ENCODE data around the gene TDRD9.

TDRD9 gene

DNA sequence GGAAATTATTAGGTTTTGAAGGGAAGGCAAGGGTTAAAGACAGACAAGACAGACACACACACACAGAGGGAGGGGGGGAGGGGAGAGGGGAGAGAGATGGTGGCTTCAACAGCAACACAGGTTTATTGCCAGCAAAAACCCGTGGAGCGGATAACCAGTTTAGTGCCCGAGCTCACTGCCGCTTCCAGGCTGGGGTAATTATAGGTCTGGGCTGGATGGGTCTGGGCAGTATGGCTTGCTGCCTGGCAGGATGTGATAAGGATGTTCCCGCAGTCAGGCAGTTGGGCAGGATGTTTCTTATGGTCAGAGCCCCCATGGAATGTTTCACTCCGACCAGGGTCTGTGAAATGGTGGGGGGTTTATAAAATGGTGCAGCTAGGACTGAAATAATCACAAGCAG, 4.4 kb upstream of the TDRD9 start:
- TF ChIP-seq, protein P1, sequence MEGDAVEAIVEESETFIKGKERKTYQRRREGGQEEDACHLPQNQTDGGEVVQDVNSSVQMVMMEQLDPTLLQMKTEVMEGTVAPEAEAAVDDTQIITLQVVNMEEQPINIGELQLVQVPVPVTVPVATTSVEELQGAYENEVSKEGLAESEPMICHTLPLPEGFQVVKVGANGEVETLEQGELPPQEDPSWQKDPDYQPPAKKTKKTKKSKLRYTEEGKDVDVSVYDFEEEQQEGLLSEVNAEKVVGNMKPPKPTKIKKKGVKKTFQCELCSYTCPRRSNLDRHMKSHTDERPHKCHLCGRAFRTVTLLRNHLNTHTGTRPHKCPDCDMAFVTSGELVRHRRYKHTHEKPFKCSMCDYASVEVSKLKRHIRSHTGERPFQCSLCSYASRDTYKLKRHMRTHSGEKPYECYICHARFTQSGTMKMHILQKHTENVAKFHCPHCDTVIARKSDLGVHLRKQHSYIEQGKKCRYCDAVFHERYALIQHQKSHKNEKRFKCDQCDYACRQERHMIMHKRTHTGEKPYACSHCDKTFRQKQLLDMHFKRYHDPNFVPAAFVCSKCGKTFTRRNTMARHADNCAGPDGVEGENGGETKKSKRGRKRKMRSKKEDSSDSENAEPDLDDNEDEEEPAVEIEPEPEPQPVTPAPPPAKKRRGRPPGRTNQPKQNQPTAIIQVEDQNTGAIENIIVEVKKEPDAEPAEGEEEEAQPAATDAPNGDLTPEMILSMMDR (IDR thresholded peaks at IDR 0.05; ENCODE audit: insufficient read depth, low read length, poor library complexity, severe bottlenecking) = no peak
- DNase-seq (ENCODE audit: extremely low read depth, insufficient read length) = no peak
- no peaks in the 10 kb centered on the region for H3K27me3 ChIP-seq (replicated peaks; ENCODE audit: control insufficient read depth, insufficient read depth, low read length)
- H3K36me3 ChIP-seq (ENCODE audit: control insufficient read depth, insufficient read depth, low read length) = no peaks in the 10 kb centered on the region; the same call in 1 of the 2 replicates
- no peak overlapping the region for H3K4me3 ChIP-seq (replicated peaks; ENCODE audit: low read depth, low read length)

DNA sequence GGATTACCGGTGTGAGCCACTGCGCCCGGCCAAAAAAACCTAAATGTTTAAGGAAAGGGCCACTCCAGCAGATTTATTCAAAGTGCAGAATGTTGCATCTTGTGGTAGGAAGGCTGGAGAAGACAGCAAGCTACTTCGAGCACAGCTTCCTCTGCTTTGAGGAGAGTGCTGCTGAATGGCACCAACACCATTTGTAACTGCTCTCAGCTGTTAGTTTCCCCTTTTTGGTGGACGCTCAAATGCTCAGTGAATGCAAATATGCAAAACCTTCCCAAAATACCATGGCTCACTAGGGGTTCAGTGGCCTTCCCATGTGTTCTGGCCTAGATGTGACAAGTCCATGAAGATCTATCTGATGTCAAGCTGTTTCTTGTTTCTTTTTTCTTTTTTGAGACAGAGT, 2.9 kb upstream of the TDRD9 start:
- TF ChIP-seq, protein P1 (IDR thresholded peaks at IDR 0.05; ENCODE audit: insufficient read depth, low read length, poor library complexity, severe bottlenecking) = no peak
- no peak for DNase-seq (ENCODE audit: extremely low read depth, insufficient read length)
- H3K36me3 ChIP-seq (ENCODE audit: control insufficient read depth, insufficient read depth, low read length) = no peaks in the 10 kb centered on the region

DNA sequence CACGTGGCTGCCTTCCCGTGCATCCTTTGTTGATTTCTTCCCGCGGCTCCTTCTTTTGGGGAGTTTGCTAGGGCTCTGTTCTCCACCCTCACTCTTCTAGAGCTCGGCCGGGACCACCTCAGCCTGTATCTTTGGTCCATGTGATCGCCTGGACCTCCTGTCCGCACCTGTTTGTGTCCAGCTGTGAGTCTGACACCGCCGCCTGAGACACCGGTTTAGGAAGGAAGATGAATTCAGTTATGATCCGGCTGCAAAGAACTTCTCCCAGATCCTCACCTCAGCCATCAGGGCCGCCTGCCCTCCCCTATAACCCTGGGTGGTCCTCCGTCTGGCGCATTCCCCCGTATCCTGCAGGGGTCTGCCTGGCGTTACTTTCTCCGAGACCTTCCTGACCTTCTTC, 690 bp upstream of the TDRD9 start:
- no peak for DNase-seq (ENCODE audit: extremely low read depth, insufficient read length)
- no peaks in the 10 kb centered on the region for H3K36me3 ChIP-seq (ENCODE audit: control insufficient read depth, insufficient read depth, low read length)
- H3K27me3 ChIP-seq (replicated peaks; ENCODE audit: control insufficient read depth, insufficient read depth, low read length) = no peaks in the 10 kb centered on the region
- H3K4me3 ChIP-seq (replicated peaks; ENCODE audit: low read depth, low read length) = no peak overlapping the region
- TF ChIP-seq, protein P1 (IDR thresholded peaks at IDR 0.05; ENCODE audit: insufficient read depth, low read length, poor library complexity, severe bottlenecking) = no peak

More for the DNA sequence above, 2.9 kb upstream of the TDRD9 start:
- Histone ChIP-seq H3K4me3 (replicated peaks; ENCODE audit: low read depth, low read length) (no peak overlapping the region), H3K27me3 (replicated peaks; ENCODE audit: control insufficient read depth, insufficient read depth, low read length) (no peaks in the 10 kb centered on the region)

DNA sequence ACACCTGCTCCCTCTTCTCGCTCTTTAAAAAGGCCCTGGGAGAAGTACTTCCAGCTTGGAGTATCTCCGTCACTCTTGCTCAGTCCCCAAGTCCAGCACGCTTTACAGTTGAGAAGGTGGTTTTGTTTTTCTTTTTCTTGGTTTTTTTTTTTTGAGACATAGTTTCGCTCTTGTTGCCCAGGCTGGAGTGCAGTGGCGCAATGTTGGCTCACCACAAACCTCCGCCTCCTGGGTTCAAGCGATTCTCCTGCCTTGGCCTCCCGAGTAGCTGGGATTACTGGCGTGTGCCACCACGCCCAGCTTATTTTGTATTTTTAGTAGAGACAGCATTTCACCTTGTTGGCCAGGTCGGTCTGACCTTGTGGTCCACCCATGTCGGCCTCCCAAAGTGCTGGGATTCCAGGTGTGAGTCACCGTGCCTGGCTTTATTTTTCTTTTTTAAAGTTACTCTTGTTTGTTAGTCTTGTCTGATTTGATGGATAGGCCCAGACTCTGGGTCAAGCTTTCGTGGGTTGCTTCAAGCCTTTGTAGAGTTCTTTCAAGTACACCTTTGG, 1.9 kb downstream of the TDRD9 start:
- TF ChIP-seq, protein P1 (IDR thresholded peaks at IDR 0.05; ENCODE audit: insufficient read depth, low read length, poor library complexity, severe bottlenecking) = no peak
- Histone ChIP-seq H3K36me3 (ENCODE audit: control insufficient read depth, insufficient read depth, low read length) (no peaks in the 10 kb centered on the region), H3K4me3 (replicated peaks; ENCODE audit: low read depth, low read length) (no peak overlapping the region), H3K27me3 (replicated peaks; ENCODE audit: control insufficient read depth, insufficient read depth, low read length) (no peaks in the 10 kb centered on the region; the same call in 1 of the 2 replicates)
- no peak for DNase-seq (ENCODE audit: extremely low read depth, insufficient read length)

DNA sequence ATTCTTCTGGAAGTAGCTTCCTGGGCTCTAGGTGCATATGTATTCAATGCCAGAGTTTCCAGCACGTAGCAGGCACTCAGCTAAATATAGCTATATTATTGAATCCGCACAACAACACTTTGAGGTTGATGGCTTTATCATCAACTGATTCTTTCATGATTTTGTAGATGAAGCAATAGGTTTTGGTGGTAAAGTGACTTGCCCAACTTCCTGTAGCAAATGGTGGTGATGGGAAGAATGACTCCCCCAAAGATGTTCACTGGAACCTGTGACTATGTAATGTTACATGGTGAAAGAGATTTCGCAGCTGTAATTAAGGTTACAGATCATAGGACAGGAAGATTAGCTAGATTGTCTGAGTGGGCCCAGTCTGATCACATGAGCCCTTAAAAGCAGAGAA, 3.2 kb downstream of the TDRD9 start:
- Histone ChIP-seq H3K4me3 (replicated peaks; ENCODE audit: low read depth, low read length) (no peak overlapping the region), H3K27me3 (replicated peaks; ENCODE audit: control insufficient read depth, insufficient read depth, low read length) (no peaks in the 10 kb centered on the region; the same call in 1 of the 2 replicates), H3K36me3 (ENCODE audit: control insufficient read depth, insufficient read depth, low read length) (no peaks in the 10 kb centered on the region)
- TF ChIP-seq, protein P1 (IDR thresholded peaks at IDR 0.05; ENCODE audit: insufficient read depth, low read length, poor library complexity, severe bottlenecking) = no peak
- no peak for DNase-seq (ENCODE audit: extremely low read depth, insufficient read length)

All from GM06990 (cell line).